Mucosa of stomach (tissue), 1 donor: ENCODE results near the gene ANKMY2.

Experiments
- H3K27me3 ChIP-seq: one replicate; pipeline ENCODE4 v1.7.0; 2013; ENCODE audit warnings: mild to moderate bottlenecking, low read length; ENCODE audit not compliant: control insufficient read depth, insufficient read depth
- H3K36me3 ChIP-seq: one replicate; pipeline ENCODE4 v1.7.0; 2013; ENCODE audit warnings: low read length; ENCODE audit not compliant: control insufficient read depth, insufficient read depth
- H3K4me1 ChIP-seq: one replicate; pipeline ENCODE4 v1.7.0; 2013; ENCODE audit warnings: mild to moderate bottlenecking, low read length; ENCODE audit not compliant: control insufficient read depth, insufficient read depth
- H3K4me3 ChIP-seq: one replicate; pipeline ENCODE4 v1.7.0; 2013; ENCODE audit warnings: low read length
- H3K9ac ChIP-seq: one replicate; pipeline ENCODE4 v1.7.0; 2013; ENCODE audit warnings: mild to moderate bottlenecking, low read length, moderate library complexity
- H3K9me3 ChIP-seq: one replicate; pipeline ENCODE4 v1.7.0; 2013; ENCODE audit warnings: mild to moderate bottlenecking, low read length, moderate library complexity; ENCODE audit not compliant: control insufficient read depth
- donor health status: Pancreatic carcinoma.

ANKMY2 gene

GRCh38 chr7:16638282-16639280 is 7.0 kb downstream of the ANKMY2 start:
- H3K9ac ChIP-seq, result no peak overlapping the region
- no peaks in the 10 kb centered on the region for H3K27me3 ChIP-seq
- H3K36me3 ChIP-seq, result no peaks in the 10 kb centered on the region
- no peaks in the 10 kb centered on the region for H3K9me3 ChIP-seq
- no peak overlapping the region for H3K4me3 ChIP-seq
- H3K4me1 ChIP-seq, result peaks cover 30% of the 10 kb centered on the region

DNA sequence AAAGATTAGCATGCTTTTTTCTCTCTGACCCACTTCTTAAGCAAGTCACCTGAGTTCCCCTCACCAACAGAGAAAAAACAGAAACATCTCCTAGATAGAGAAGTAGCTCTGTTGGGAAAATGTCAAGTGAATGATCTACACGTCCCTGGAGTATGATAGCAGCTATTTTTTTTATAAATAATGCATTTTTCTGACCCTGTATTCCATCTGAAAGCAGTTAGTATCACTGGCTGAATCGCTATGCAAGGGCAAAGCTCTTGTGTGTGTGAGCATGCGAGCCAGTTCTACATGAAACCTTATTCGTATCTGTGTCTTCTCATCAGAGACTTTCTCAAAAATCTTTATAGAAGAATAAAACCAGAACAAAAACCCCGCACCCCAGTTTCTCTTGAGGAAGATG is 8.2 kb downstream of the ANKMY2 start:
- Histone ChIP-seq H3K9me3 (no peaks in the 10 kb centered on the region), H3K36me3 (no peaks in the 10 kb centered on the region), H3K4me3 (no peak overlapping the region), H3K27me3 (no peaks in the 10 kb centered on the region), H3K9ac (no peak overlapping the region), H3K4me1 (peaks cover 29% of the 10 kb centered on the region)

- no peaks in the 10 kb centered on the region for H3K36me3 ChIP-seq
- no peak overlapping the region for H3K9ac ChIP-seq
- no peaks in the 10 kb centered on the region for H3K27me3 ChIP-seq
- H3K4me3 ChIP-seq, result no peak overlapping the region
- peaks cover 29% of the 10 kb centered on the region for H3K4me1 ChIP-seq
- H3K9me3 ChIP-seq, result no peaks in the 10 kb centered on the region
These were observed 8.9 kb downstream of the ANKMY2 start for GRCh38 chr7:16636555-16637101.

DNA sequence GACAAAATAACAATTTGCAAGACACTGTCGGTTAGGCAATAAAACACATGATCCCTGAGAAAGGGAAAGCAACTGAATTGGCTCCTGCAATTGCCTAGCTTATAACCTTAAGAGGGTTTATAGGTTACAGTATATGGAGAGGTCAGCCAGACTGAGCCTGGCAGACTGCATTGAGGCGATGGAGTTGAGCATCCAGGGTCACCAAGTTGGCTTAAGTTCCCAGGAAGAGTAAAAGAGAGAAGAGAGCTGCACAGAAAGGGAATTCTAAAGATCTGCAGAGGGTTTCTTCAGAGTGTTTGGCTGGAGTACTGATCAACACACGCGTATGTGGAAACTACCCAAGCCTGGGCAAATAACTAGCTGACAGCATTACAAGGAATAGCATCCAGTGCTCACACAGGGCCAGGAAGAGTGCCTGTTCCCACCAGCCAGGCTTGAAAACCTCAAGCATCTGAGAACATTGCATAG is 11.2 kb downstream of the ANKMY2 start:
- Histone ChIP-seq H3K27me3 (no peaks in the 10 kb centered on the region), H3K4me1 (peaks cover 29% of the 10 kb centered on the region), H3K4me3 (no peak overlapping the region), H3K9me3 (no peaks in the 10 kb centered on the region), H3K36me3 (no peaks in the 10 kb centered on the region), H3K9ac (no peak overlapping the region)

- no peaks in the 10 kb centered on the region for H3K9me3 ChIP-seq
- H3K27me3 ChIP-seq, result no peaks in the 10 kb centered on the region
- H3K36me3 ChIP-seq, result no peaks in the 10 kb centered on the region
- no peak overlapping the region for H3K9ac ChIP-seq
- no peak overlapping the region for H3K4me3 ChIP-seq
- peaks cover 6% of the 10 kb centered on the region for H3K4me1 ChIP-seq
These were observed 14.9 kb downstream of the ANKMY2 start for GRCh38 chr7:16630654-16631053.

- Histone ChIP-seq H3K36me3 (no peaks in the 10 kb centered on the region), H3K27me3 (no peaks in the 10 kb centered on the region), H3K9me3 (no peaks in the 10 kb centered on the region), H3K4me1 (no peaks in the 10 kb centered on the region), H3K9ac (no peak overlapping the region), H3K4me3 (no peak overlapping the region)
These were observed 18.3 kb downstream of the ANKMY2 start for GRCh38 chr7:16627236-16627635.

DNA sequence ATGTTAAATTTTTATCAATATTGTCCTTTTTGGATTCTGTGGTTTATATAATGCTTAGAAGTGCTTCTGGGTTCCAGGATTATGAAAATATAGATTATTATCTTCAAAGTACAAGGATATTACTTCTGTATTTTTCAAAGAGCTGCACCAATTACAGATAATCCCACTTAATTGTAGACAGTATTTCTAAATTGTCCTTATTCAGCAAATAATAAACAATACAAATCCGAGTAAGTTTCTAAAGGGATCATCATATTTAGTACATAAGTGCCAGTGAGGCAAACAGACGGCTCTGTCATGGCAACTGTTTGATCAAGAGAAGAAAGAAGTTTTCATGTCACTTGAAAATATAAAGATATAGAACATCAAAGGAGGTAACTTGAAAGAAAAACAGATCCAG is 19.2 kb downstream of the ANKMY2 start:
- Histone ChIP-seq H3K36me3 (no peaks in the 10 kb centered on the region), H3K9me3 (no peaks in the 10 kb centered on the region), H3K4me3 (no peak overlapping the region), H3K9ac (no peak overlapping the region), H3K27me3 (no peaks in the 10 kb centered on the region), H3K4me1 (no peaks in the 10 kb centered on the region)

DNA sequence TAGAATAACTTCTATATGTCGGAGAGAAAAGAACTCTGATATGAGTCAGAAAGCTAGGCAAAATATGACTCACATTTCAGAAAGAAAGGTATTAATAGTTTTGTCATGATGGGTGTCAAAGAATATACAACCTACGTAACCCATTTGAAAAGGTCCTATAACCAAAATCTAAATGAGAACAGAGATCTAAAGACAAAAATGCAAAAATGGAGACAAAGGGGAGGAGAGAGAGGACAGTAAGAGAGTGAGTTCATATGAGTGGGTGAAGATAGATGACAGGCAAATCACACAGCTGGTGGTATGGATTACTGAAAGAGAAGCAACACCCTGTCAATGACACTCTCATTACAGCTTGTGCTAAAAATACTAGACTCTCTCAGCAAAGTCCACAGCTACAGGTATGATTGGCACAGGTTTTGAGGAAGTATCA is 25.6 kb downstream of the ANKMY2 start:
- H3K9ac ChIP-seq, result no peak overlapping the region
- no peaks in the 10 kb centered on the region for H3K4me1 ChIP-seq
- no peaks in the 10 kb centered on the region for H3K36me3 ChIP-seq
- no peak overlapping the region for H3K4me3 ChIP-seq
- H3K27me3 ChIP-seq, result no peaks in the 10 kb centered on the region
- H3K9me3 ChIP-seq, result no peaks in the 10 kb centered on the region

DNA sequence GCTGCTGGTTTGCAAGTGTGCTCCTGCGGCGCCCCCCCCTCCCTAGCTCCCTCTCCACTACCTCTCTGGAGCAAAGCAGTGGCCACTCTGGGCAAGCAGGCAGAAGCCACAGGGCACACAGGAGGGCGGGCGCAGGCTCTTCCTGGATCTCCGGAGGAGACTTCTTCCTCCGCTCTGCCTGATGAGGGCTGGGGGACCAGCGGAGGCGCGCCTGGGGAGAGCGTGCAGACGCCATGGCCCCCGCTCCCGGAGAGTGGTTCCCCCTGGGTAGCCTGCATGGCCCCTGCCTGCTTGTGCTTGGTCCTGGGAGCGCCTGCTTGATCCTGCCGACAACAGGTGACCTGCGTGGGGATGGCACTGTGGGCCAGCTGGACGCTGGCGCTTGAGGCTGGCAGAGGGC is 29.0 kb downstream of the ANKMY2 start:
- Histone ChIP-seq H3K4me3 (no peak overlapping the region), H3K27me3 (no peaks in the 10 kb centered on the region), H3K9ac (no peak overlapping the region), H3K4me1 (peaks cover 11% of the 10 kb centered on the region), H3K9me3 (no peaks in the 10 kb centered on the region), H3K36me3 (no peaks in the 10 kb centered on the region)

DNA sequence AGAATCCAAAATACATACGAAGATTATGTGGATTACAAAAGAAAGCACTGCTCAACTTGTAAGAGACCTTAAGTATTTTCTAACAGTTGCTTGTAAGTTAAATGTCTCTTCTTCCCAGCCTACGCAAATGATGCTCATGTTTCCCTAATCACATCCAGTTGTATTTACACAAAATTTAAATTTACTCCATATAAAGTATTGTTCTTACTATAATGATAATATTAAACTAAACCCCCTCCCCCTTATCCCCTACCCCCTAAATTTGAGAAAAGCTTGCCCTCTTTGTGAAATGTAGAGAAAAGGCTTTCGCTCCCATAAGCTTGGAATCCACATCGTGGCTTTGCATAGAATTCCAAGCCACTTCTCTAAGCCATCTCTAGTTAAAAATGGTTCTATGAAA is 29.4 kb downstream of the ANKMY2 start:
- H3K36me3 ChIP-seq, result no peaks in the 10 kb centered on the region
- H3K4me1 ChIP-seq, result peaks cover 15% of the 10 kb centered on the region
- H3K9me3 ChIP-seq, result no peaks in the 10 kb centered on the region
- H3K4me3 ChIP-seq, result no peak overlapping the region
- no peak overlapping the region for H3K9ac ChIP-seq
- H3K27me3 ChIP-seq, result no peaks in the 10 kb centered on the region

DNA sequence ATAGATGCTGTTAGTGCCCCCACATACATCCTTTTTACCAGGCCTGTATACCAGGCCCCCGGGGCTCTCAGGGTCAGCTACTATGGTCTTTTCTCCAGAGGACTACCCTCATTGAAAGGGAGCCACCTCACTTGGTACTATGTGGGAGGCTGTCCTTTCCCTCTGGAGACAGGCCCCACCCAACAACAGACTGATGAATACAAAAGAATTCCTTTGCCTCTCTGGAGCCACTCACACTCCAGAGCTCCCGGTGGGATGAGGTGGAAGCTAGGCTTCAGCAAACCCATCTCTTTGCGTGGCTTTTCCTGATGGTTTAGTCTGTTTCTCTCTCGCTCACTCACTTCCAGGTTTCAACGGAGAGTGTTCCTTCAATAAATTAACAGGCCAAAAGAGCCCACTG is 30.3 kb downstream of the ANKMY2 start:
- H3K36me3 ChIP-seq, result no peaks in the 10 kb centered on the region
- no peaks in the 10 kb centered on the region for H3K9me3 ChIP-seq
- H3K27me3 ChIP-seq, result no peaks in the 10 kb centered on the region
- no peak overlapping the region for H3K9ac ChIP-seq
- peaks cover 23% of the 10 kb centered on the region for H3K4me1 ChIP-seq
- H3K4me3 ChIP-seq, result no peak overlapping the region

- Histone ChIP-seq H3K9me3 (no peaks in the 10 kb centered on the region), H3K36me3 (no peaks in the 10 kb centered on the region), H3K4me1 (peaks cover 50% of the 10 kb centered on the region), H3K9ac (no peak overlapping the region), H3K27me3 (no peaks in the 10 kb centered on the region), H3K4me3 (no peak overlapping the region)
These were observed 33.8 kb downstream of the ANKMY2 start for GRCh38 chr7:16611711-16612110.
